Activated naive CD8-positive, alpha-beta T cell treated with anti-CD3 and anti-CD28 coated beads for 36 hours (primary cell): ENCODE data around the gene ANXA2R. TPM values are rescaled to one million over a fixed set of nuclear protein-coding genes. Genes with fewer than 3 reads are reported as not detected.

ENCODE experiments used
- DNase-seq: peaks from one replicate; pipeline ENCODE4 v3.0.0; 2021
- H3K27ac Mint-ChIP-seq: one replicate; pipeline ENCODE4 v1.8.0; 2022; ENCODE audit warnings: mild to moderate bottlenecking, moderate library complexity, mixed read lengths
- H3K27me3 Mint-ChIP-seq: one replicate; pipeline ENCODE4 v1.8.0; 2022; ENCODE audit warnings: mild to moderate bottlenecking, mixed read lengths
- H3K36me3 Mint-ChIP-seq: one replicate; pipeline ENCODE4 v1.8.0; 2021; ENCODE audit warnings: mild to moderate bottlenecking, mixed read lengths
- H3K4me1 Mint-ChIP-seq: one replicate; pipeline ENCODE4 v1.8.0; 2021; ENCODE audit warnings: mixed read lengths
- H3K4me3 Mint-ChIP-seq: one replicate; pipeline ENCODE4 v1.8.0; 2022; ENCODE audit warnings: mild to moderate bottlenecking, moderate library complexity, mixed read lengths
- H3K9me3 Mint-ChIP-seq: one replicate; pipeline ENCODE4 v1.8.0; 2022; ENCODE audit warnings: mixed read lengths
- total RNA-seq, 2 experiments: library from RNA; stranded (reverse); gene quantifications; one replicate each; pipeline ENCODE4 v1.2.3, GENCODE V29; 2021

The ANXA2R gene
- total RNA-seq, 2 experiments from 2014 or later = 8.5 to 9.9 TPM

GRCh38 chr5:43006424-43007202 is 33.5 kb downstream of the ANXA2R start:
- Mint-ChIP-seq H3K27ac (peak overlapping the region; percentile 96), H3K4me1 (peaks cover 29% of the 10 kb centered on the region), H3K4me3 (peak overlapping the region; percentile 88), H3K27me3 (peaks cover under 1% of the 10 kb centered on the region), H3K9me3 (no peaks in the 10 kb centered on the region), H3K36me3 (no peaks in the 10 kb centered on the region)
- no peak for DNase-seq

- DNase-seq = no peak
- H3K9me3 Mint-ChIP-seq = no peaks in the 10 kb centered on the region
- no peak overlapping the region for H3K4me3 Mint-ChIP-seq
- H3K36me3 Mint-ChIP-seq = no peaks in the 10 kb centered on the region
- H3K27ac Mint-ChIP-seq = no peak overlapping the region
- H3K27me3 Mint-ChIP-seq = peaks cover 11% of the 10 kb centered on the region
- H3K4me1 Mint-ChIP-seq = peaks cover 27% of the 10 kb centered on the region
Observed at GRCh38 chr5:43005031-43005430, 35.1 kb downstream of the ANXA2R start.

DNA sequence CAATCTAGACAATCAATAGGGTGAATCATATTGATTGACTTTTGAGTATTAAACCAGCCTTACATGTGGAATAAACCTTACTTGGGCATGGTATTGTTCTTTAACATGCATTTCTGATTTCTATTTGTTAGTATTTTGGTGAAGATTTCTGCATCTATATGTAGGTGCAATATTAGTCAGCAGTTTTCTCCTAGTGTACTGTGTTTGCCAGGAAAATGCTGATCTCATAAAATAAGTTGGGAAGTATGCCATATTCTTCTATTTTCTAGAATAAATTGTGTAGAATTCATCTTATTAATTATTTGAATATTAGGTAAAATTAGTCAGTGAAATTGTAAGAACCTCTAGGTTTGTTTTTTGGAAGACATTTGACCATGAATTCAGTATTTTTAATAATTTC is 38.4 kb downstream of the ANXA2R start:
- Mint-ChIP-seq H3K9me3 (no peaks in the 10 kb centered on the region), H3K27ac (no peak overlapping the region), H3K4me3 (no peak overlapping the region), H3K27me3 (peaks cover 15% of the 10 kb centered on the region), H3K4me1 (peaks cover 18% of the 10 kb centered on the region), H3K36me3 (no peaks in the 10 kb centered on the region)
- DNase-seq = no peak

GRCh38 chr5:43000914-43001313 is 39.2 kb downstream of the ANXA2R start:
- no peaks in the 10 kb centered on the region for H3K9me3 Mint-ChIP-seq
- H3K36me3 Mint-ChIP-seq = no peaks in the 10 kb centered on the region
- peaks cover 15% of the 10 kb centered on the region for H3K27me3 Mint-ChIP-seq
- no peak overlapping the region for H3K27ac Mint-ChIP-seq
- peaks cover 18% of the 10 kb centered on the region for H3K4me1 Mint-ChIP-seq
- H3K4me3 Mint-ChIP-seq = peak overlapping the region; percentile 8
- DNase-seq = no peak

DNA sequence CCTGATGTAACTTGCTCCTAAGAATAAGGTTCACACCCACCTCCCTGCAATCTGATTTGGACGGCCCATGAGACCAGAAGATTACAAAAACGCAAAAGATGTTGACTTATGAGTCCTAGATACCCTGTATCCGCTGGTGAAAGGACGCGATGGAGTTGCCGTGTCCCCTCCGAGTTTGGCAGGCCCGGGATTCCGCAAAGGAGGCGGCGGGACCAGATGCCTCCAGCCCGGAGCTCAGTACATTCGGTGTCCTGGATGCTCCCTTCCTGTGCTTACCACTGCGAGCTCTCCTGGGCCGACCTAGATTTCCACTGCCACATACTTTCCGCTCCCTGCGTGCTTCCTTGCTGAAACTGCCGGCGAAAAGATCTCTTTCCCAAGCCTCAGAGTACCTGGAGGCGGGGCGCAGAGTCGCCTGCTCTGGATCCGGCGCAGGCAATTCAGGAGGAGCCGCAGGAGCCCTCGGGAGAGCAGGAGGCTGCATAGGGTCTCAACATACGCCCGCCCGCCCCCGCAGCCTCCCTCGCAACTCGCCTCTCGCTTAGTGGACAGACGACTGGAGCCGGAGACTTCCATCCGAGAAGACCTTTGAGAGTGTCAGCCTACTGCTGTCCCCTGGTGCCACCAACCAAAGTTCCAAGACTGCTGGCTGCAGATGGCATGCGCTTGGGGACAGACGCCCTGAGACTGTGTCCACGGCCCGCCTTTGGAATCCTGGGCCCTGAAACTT is 39.8 kb downstream of the ANXA2R start:
- no peaks in the 10 kb centered on the region for H3K36me3 Mint-ChIP-seq
- peaks cover 20% of the 10 kb centered on the region for H3K4me1 Mint-ChIP-seq
- no peaks in the 10 kb centered on the region for H3K9me3 Mint-ChIP-seq
- no peak for DNase-seq
- peak overlapping the region; percentile 18 for H3K4me3 Mint-ChIP-seq
- no peak overlapping the region for H3K27ac Mint-ChIP-seq
- peaks cover 15% of the 10 kb centered on the region for H3K27me3 Mint-ChIP-seq

GRCh38 chr5:42995360-42995751 is 44.8 kb downstream of the ANXA2R start:
- H3K4me1 Mint-ChIP-seq = peaks cover 25% of the 10 kb centered on the region
- peaks cover 6% of the 10 kb centered on the region for H3K27me3 Mint-ChIP-seq
- H3K36me3 Mint-ChIP-seq = peaks cover 7% of the 10 kb centered on the region
- peak overlapping the region; percentile 97 for H3K4me3 Mint-ChIP-seq
- no peaks in the 10 kb centered on the region for H3K9me3 Mint-ChIP-seq
- peak overlapping the region; percentile 100 for H3K27ac Mint-ChIP-seq
- DNase-seq = no peak

GRCh38 chr5:42994555-42995359 is 45.4 kb downstream of the ANXA2R start:
- H3K36me3 Mint-ChIP-seq = peaks cover 7% of the 10 kb centered on the region
- peaks cover 2% of the 10 kb centered on the region for H3K27me3 Mint-ChIP-seq
- H3K9me3 Mint-ChIP-seq = no peaks in the 10 kb centered on the region
- peak overlapping the region; percentile 100 for H3K27ac Mint-ChIP-seq
- DNase-seq = peak; percentile 87
- peak overlapping the region; percentile 97 for H3K4me3 Mint-ChIP-seq
- peaks cover 23% of the 10 kb centered on the region for H3K4me1 Mint-ChIP-seq

DNA sequence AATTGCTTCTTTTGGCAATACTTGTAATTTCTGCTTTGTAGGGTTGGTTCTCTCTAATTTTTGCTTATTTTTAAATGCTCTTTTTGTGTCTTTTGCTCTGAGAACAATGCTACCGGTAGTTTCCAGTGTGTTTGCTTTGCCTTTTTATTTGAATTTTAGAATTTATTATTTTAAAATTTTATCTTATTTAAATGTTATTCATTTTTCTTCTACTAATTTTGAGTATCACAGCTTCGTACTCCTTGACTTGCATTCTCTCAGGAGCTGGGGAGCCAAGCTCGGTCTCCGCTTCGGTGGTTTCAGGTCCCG is 45.9 kb downstream of the ANXA2R start:
- Mint-ChIP-seq H3K4me3 (peak overlapping the region; percentile 97), H3K36me3 (peaks cover 9% of the 10 kb centered on the region), H3K27me3 (no peaks in the 10 kb centered on the region), H3K9me3 (no peaks in the 10 kb centered on the region), H3K4me1 (peaks cover 25% of the 10 kb centered on the region), H3K27ac (peak overlapping the region; percentile 100)
- DNase-seq = no peak

GRCh38 chr5:42993516-42994245 is 46.4 kb downstream of the ANXA2R start:
- no peaks in the 10 kb centered on the region for H3K27me3 Mint-ChIP-seq
- H3K36me3 Mint-ChIP-seq = peaks cover 14% of the 10 kb centered on the region
- peak overlapping the region; percentile 97 for H3K4me3 Mint-ChIP-seq
- peaks cover 29% of the 10 kb centered on the region for H3K4me1 Mint-ChIP-seq
- H3K9me3 Mint-ChIP-seq = peaks cover 2% of the 10 kb centered on the region
- H3K27ac Mint-ChIP-seq = peak overlapping the region; percentile 100
- DNase-seq = peak; percentile 45

GRCh38 chr5:42992088-42992879 is 47.8 kb downstream of the ANXA2R start:
- peaks cover 22% of the 10 kb centered on the region for H3K36me3 Mint-ChIP-seq
- DNase-seq = peak; percentile 74
- H3K27me3 Mint-ChIP-seq = no peaks in the 10 kb centered on the region
- peaks cover 33% of the 10 kb centered on the region for H3K4me1 Mint-ChIP-seq
- H3K9me3 Mint-ChIP-seq = peaks cover 3% of the 10 kb centered on the region
- peak overlapping the region; percentile 97 for H3K4me3 Mint-ChIP-seq
- H3K27ac Mint-ChIP-seq = peak overlapping the region; percentile 100

- Mint-ChIP-seq H3K4me3 (peak overlapping the region; percentile 97), H3K9me3 (peaks cover 3% of the 10 kb centered on the region), H3K27ac (peak overlapping the region; percentile 100), H3K36me3 (peaks cover 24% of the 10 kb centered on the region), H3K27me3 (no peaks in the 10 kb centered on the region), H3K4me1 (peaks cover 40% of the 10 kb centered on the region)
- no peak for DNase-seq
Observed at GRCh38 chr5:42991404-42992087, 48.6 kb downstream of the ANXA2R start.

DNA sequence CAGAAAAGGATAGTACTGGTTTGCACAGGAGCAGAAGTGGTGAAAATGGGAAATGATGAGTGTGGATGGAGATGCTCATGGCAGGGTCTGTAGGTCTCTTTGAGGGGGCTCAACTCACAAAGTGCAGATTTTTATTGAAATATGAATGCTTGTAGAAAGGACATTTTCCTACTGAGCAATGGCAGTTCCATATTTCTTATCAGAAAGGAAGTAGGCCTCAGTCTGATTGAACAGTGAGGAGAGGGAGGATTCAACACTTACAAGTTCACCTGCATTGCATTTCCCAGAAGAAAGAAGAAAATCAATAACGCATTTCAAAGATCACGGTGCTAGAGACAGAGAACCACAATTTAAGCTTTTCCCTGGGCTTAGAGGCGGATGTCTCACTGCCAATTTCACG is 49.2 kb downstream of the ANXA2R start:
- H3K27me3 Mint-ChIP-seq = no peaks in the 10 kb centered on the region
- peaks cover 44% of the 10 kb centered on the region for H3K4me1 Mint-ChIP-seq
- H3K27ac Mint-ChIP-seq = peak overlapping the region; percentile 100
- no peak for DNase-seq
- H3K9me3 Mint-ChIP-seq = peaks cover 3% of the 10 kb centered on the region
- H3K4me3 Mint-ChIP-seq = peak overlapping the region; percentile 97
- peaks cover 24% of the 10 kb centered on the region for H3K36me3 Mint-ChIP-seq
